HG03442 (cell line): ENCODE measurements around the gene UGT2B17.

Experiments used
- ATAC-seq: cut with Tn5 transposase; IDR thresholded peaks from one replicate; pipeline ENCODE4 v1.9.1; 2021; ENCODE audit warnings: mild to moderate bottlenecking, moderate library complexity; ENCODE audit not compliant: unreplicated experiment

The UGT2B17 gene

GRCh38 chr4:68490826-68491457 lies 85.2 kb downstream of the UGT2B17 start:
- no peak for ATAC-seq

GRCh38 chr4:68489338-68489737 lies 86.8 kb downstream of the UGT2B17 start:
- ATAC-seq = no peak
